HG03378 (cell line): Measurements from ENCODE around the gene ARL8A.

Experiments
- ATAC-seq: cut with Tn5 transposase; IDR thresholded peaks from one replicate; pipeline ENCODE4 v1.9.1; 2021; ENCODE audit warnings: mild to moderate bottlenecking, moderate library complexity; ENCODE audit not compliant: unreplicated experiment

The ARL8A gene

GRCh38 chr1:202085682-202086373 is 58.7 kb downstream of the ARL8A start:
- ATAC-seq: no peak

GRCh38 chr1:202084791-202085681 is 59.5 kb downstream of the ARL8A start:
- no peak for ATAC-seq
